Activated T-cell treated with anti-CD3 and anti-CD28 coated beads, Interleukin-2, amount 50 U/mL, for 1 hour (primary cell): ENCODE data around the gene IZUMO2.
"Not testable (repeated sequence)": the region's sequence is repeated elsewhere in the genome, so short reads cannot be mapped to it uniquely, and the experiment has no call there.

Experiments used
- DNase-seq: peaks from one replicate; pipeline ENCODE4 v3.0.0-alpha.2; 2020

The IZUMO2 gene

DNA sequence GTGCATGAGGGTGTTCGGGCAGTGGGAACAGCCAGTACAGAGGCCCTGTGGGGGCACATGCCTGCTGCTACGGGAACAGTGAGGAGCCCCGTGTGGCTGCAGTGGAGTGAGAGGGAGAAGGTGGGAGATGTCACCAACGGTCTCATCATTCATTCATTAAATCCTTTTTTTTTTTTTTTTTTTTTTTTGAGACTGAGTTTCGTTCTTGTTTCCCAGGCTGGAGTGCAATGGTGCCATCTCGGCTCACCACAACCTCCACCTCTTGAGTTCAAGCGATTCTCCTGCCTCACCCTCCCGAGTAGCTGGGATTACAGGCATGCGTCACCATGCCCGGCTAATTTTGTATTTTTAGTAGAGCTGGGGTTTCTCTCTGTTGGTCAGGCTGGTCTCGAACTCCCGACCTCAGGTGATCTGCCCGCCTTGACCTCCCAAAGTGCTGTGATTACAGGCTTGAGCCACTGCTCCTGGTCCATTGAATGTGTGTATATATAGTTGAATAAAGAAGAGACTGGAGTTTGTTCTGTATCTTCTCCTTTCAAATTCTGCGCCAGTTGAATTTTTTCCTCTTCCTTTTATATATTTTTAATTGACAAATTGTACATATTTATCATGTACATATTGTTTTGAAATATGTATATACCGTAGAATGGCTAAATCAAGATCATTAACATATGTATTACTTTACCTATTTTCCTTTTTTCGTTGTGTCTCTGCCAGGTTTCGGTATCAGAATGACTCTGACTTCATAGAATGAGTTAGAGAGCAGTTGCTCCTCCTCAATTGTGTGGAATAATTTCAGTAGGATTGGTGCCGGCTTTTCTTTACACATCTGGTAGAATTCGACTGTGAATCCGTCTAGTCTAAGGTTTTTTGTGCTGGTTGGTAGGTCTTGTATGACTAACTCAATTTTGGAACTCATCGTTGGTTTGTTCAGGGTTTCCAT is 28.0 kb downstream of the IZUMO2 start:
- not testable (repeated sequence) for DNase-seq

DNA sequence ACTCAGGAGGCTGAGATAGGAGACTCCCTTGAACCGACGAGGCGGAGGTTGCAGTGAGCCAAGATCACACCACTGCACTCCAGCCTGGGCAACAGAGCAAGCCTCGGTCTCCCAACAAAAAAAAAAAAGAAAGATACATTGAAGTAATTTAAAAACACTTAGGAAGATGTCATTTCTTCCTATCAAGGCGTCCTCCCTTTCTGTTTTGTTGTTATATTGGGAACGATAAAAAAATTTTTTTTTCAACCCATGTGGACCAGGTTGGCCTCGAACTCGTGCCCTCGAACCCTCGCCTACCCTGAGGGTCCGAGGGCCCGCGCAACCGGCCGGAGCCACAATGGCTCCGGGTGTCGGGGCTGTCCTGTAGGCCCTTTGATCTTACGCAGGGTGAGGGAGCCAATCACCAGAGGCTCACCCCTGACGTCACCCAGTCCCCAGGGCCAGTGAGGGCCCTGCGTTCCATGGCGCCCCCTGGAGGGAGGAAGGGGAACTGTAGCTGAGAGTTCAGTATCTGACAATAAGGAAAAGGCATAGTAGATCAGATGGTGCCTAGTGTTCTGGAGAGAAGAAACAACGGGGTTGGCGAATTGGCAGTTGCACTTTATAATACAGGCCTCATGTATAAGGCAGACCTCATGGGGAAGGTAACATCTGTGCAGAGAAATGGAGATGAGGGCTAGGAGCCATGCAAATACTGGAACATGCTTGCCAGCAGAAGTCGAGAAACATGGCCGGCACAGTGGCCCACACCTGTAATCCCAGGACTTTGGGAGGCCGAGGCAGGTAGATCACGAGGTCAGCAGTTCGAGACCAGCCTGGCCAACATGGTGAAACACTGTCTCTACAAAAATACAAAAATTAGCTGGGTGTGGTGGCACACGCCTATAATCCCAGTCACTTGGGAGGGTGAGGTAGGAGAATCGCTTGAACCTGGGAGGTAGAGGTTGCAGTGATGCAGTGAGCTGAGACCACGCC is 29.3 kb downstream of the IZUMO2 start:
- DNase-seq = not testable (repeated sequence)

DNA sequence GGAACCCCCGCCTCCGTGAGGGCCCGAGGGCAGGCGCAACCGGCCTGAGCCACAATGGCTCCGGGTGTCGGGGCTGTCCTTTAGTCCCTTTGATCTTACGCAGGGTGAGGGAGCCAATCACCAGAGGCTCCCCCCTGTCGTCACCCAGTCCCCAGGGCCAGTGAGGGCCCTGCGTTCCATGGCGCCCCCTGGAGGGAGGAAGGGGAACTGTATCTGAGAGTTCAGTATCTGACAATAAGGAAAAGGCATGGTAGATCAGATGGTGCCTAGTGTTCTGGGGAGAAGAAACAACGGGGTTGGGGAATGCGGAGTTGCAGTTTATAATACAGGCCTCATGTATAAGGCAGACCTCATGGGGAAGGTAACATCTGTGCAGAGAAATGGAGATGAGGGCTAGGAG is 59.1 kb downstream of the IZUMO2 start:
- not testable (repeated sequence) for DNase-seq

DNA sequence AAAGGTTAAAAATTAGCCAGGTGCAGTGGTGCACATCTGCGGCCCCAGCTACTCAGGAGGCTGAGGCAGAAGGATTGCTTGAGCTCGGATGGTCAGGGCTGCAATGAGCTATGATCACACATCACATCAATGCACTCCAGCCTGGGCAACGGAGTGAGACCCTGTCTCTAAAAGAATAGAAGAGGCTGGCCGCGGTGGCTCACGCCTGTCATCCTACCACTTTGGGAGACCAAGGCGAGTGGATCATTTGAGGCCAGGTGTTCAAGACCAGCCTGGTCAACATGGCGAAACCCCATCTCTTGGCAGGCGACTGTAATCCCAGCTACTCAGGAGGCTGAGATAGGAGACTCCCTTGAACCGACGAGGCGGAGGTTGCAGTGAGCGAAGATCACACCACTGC is 59.7 kb downstream of the IZUMO2 start:
- DNase-seq = not testable (repeated sequence)
